ENCODE data around the gene FRMPD1. TPM values are rescaled to one million over a fixed set of nuclear protein-coding genes. Genes with fewer than 3 reads are reported as not detected.

The FRMPD1 gene
- total RNA-seq: under 0.01 TPM in 1 of 2 replicates, not detected in the other

GRCh38 chr9:37650873-37651768, at the start of gene FRMPD1:
Gene FRMPD1 (plus strand): TSS chr9:37650954. CDS start chr9:37692642, 41,688 bp downstream.

DNA sequence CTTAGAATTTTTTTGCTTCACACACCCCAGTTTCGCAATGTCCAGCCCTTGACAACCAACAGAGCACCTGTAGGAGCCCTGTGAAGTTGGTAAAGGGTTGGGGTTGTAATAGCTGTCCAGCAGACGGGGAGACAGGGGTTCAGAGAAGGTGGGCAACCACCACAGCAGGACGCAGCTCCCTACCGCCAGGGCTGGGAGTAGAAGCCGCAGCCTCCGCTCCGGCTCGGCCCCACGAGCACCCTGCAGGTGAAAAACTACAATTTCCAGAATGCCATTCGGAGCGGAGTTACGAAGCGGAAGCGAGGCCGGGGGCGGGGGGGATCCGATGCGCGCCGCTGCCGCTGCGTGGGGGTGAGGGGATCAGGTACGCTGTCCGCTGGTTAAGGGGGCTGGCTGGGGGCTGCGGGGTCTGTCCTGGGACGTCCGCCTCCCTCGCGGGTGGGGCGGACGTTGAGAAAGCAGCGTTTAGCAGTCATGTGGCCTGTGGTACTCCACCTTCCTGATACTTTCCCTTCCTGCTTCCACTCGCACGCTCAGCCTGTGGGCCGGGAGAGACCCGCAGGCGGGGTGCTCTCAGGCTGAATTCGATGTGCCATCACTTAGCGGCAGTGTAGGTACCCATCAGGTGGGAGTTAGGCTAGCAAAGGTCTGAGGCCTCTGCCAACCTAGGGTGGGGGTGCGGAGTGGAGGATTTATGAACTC, 102.9 kb downstream of the FRMPD1 start, which contains the start of gene TRMT10B:
Gene TRMT10B, plus strand, starts transcription at position 317 of the 702 bp plus-strand sequence. CDS start 8,127 bp downstream, outside the sequence.

DNA sequence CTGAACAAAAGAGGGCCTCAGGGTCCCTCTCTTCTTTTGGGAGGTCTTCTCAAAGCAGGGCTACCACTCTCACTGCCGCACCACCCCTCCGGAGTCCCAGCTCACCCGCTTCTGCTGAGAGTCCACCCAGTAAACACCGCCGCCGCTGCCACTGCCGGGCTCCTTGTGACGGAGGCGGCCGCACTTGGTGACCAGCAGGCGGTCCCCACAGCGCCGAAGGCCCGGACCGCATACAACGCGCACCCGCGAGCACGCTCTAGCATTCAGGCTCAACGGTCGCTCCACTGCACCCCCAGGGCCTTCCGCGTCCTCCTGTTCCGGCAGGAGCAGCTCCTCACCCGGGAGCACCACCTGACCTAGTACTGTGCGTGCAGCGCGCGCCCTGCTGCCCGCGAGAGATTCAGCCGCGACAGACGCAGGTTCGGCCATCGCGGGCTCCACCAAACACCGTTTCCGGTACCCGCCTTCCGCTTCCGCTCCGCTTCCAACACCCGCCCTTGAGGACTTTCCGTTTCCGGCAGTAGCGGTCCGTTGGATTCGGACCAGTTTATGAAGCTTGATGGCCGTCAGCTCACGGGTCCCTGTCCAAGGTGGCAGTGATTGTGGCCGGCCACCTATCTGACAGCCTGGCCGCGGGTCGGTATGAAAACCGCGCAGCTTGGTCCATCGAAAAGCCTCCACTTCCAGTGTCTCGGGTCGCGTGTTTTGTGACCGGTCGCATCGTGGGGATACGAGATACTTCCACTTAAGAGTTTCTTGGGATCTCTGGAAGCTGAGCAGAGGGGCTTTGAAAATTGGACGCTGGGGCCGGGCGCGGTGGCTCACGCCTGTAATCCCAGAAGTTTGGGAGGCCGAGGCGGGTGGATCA, 134.1 kb downstream of the FRMPD1 start, which contains the start of gene EXOSC3:
Gene EXOSC3, minus strand, starts transcription at position 449 of the 868 bp plus-strand sequence. Its CDS starts 20 bp downstream, at position 429.

Other genes with a start within 250 kb of the FRMPD1 start
- gene GRHPR, start 228.3 kb upstream of the FRMPD1 start, total RNA-seq: 87.8 and 117 TPM in 2 replicates
- gene ZBTB5, start 185.5 kb upstream of the FRMPD1 start, total RNA-seq: 10.1 and 11.3 TPM in 2 replicates
- gene POLR1E, start 165.0 kb upstream of the FRMPD1 start, total RNA-seq: 33.7 and 36.2 TPM in 2 replicates
- 4.8 and 7.2 TPM in 2 replicates for gene FBXO10, start 74.6 kb upstream of the FRMPD1 start, total RNA-seq
- gene TOMM5, start 58.4 kb upstream of the FRMPD1 start, total RNA-seq: 143 and 146 TPM in 2 replicates
- gene TRMT10B, start 102.9 kb downstream of the FRMPD1 start, total RNA-seq: 2.2 and 3.2 TPM in 2 replicates
- 22.0 and 33.5 TPM in 2 replicates for gene EXOSC3, start 134.1 kb downstream of the FRMPD1 start, total RNA-seq
- 45.3 and 48.2 TPM in 2 replicates for gene DCAF10, start 149.8 kb downstream of the FRMPD1 start, total RNA-seq